H1 (cell line): ENCODE measurements around the gene DHRS2. TPM values are rescaled to one million over a fixed set of nuclear protein-coding genes. Genes with fewer than 3 reads are reported as not detected.

Experiments
- NANOG ChIP-seq: IDR thresholded peaks from 2 replicates; pipeline ENCODE4 v1.6.1; 2011; ENCODE audit warnings: low read length, low read depth, mild to moderate bottlenecking, inconsistent platforms; ENCODE audit not compliant: insufficient read depth, poor library complexity, severe bottlenecking
- POLR2A ChIP-seq, 2 experiments: IDR thresholded peaks; 1 replicate in 1 of 2; 2 replicates in 1 of 2; pipeline ENCODE4 v1.6.1; 2011; ENCODE audit warnings: low read depth in 2 of 2, low read length in 2 of 2, mild to moderate bottlenecking in 2 of 2; ENCODE audit errors: control extremely low read depth in 1 of 2
- RNF2 ChIP-seq: fragments of 200-900, 300-1000 bp; sonication (generic); IDR thresholded peaks from 2 replicates; pipeline ENCODE4 v1.7.1; 2016; ENCODE audit warnings: borderline replicate concordance, low read depth, mild to moderate bottlenecking, antibody characterized with exemption, low read length; ENCODE audit not compliant: poor library complexity, severe bottlenecking; ENCODE audit errors: missing control alignments
- SUZ12 ChIP-seq: fragments of 200-600 bp; sonication (generic); IDR thresholded peaks from 2 replicates; pipeline ENCODE4 v1.6.1; 2012; ENCODE audit warnings: mild to moderate bottlenecking, inconsistent platforms, low read length, moderate library complexity, mixed read lengths
- USF2 ChIP-seq: IDR thresholded peaks from 2 replicates; pipeline ENCODE4 v1.6.1; 2011; ENCODE audit warnings: low read length, improper control_type of control experiment
- polyA plus RNA-seq, 7 experiments: library from polyadenylated mRNA; depleted of rRNA in 3 of 7; stranded (reverse) in 5 of 7; unstranded in 2 of 7; fragments of >200 nt in 5 of 7; fragments of 200-250 nt in 2 of 7; gene quantifications; 1 replicate in 5 of 7; 2 replicates in 1 of 7; 4 replicates in 1 of 7; pipeline versions ENCODE4 v1.2.1 to v1.2.3, GENCODE V29; 2011 to 2013; ENCODE audit warnings: missing spikeins in 2 of 7, mixed read lengths in 2 of 7
- total RNA-seq: library from RNA; stranded (reverse); fragmentation: NEBNext Ultra II Directional; extraction: Animal tissue kit (Norgen Biotek cat#: 25700); gene quantifications from 2 replicates; pipeline ENCODE4 v1.2.1, GENCODE V29; 2021

Gene DHRS2
- total and polyA plus RNA-seq, 2 of the 8 experiments (the other 6 are each of a cell fraction or from before 2014, with no cell fraction given) = 1.1 to 3.5 TPM

DNA sequence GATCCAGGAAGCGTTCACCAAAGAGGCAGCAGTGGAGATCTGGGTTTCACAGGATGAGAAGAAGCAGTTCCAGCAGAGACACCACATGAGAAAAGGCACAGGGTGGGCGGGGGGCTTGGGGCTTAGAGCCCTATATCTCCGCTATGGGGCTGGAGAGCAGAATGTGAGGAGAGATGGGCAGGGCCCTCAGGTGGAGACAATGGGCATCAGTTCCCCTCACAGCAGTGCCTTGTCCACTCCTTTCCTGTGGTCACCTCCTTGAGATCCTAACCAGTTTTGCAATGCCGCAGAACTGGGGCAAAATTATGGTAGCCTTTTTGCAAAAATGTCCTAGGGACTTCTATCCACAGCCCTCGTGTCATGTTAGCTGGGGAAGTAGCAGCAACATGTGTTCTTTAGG, 27.5 kb downstream of the DHRS2 start (continued):
- TF ChIP-seq RNF2 (no peak), POLR2A (IDR thresholded peaks at IDR 0.05; ENCODE audit: control extremely low read depth in 1 of 2, low read depth in 2 of 2, low read length in 2 of 2) (no peak), SUZ12 (no peak), USF2 (no peak), NANOG (no peak)
- TF ChIP-seq, all 59 proteins: peak for 0
